Measurements from ENCODE around the gene ASMTL.
A peak's percentile ranks its signal among the peaks of the same experiment; 100 is the strongest.
"Not testable (repeated sequence)": the region's sequence is repeated elsewhere in the genome, so short reads cannot be mapped to it uniquely, and the experiment has no call there.

ASMTL gene

GRCh38 chrX:1452516-1453394 lies at the start of gene ASMTL:
Gene ASMTL (minus strand): TSS chrX:1452909. CDS start chrX:1452840, 69 bp downstream.
- DNase-seq: no peak

GRCh38 chrX:1502241-1502640 lies 49.5 kb upstream of the ASMTL start:
- DNase-seq: no peak

GRCh38 chrX:1500701-1501624 lies 48.3 kb upstream of the ASMTL start:
- DNase-seq: no peak

GRCh38 chrX:1496076-1496475 lies 43.4 kb upstream of the ASMTL start:
- no peak for DNase-seq

- DNase-seq: peak in 1 of 2 experiments; percentile 29
These were observed 41.3 kb upstream of the ASMTL start for GRCh38 chrX:1493877-1494510.

- no peak for DNase-seq
These were observed 40.7 kb upstream of the ASMTL start for GRCh38 chrX:1493412-1493811.

GRCh38 chrX:1492421-1493012 lies 39.8 kb upstream of the ASMTL start:
- DNase-seq: no peak

GRCh38 chrX:1491851-1492349 lies 39.2 kb upstream of the ASMTL start:
- no peak for DNase-seq

- DNase-seq: not testable (repeated sequence)
These were observed 38.5 kb upstream of the ASMTL start for GRCh38 chrX:1491248-1491647.

GRCh38 chrX:1490723-1491122 lies 38.0 kb upstream of the ASMTL start:
- DNase-seq: not testable (repeated sequence)

- DNase-seq: not testable (repeated sequence)
These were observed 36.6 kb upstream of the ASMTL start for GRCh38 chrX:1489354-1489753.

- no peak for DNase-seq
These were observed 36.0 kb upstream of the ASMTL start for GRCh38 chrX:1488745-1489144.

GRCh38 chrX:1488141-1488540 lies 35.4 kb upstream of the ASMTL start:
- no peak for DNase-seq

GRCh38 chrX:1487401-1487800 lies 34.7 kb upstream of the ASMTL start:
- DNase-seq: no peak

GRCh38 chrX:1486749-1487361 lies 34.1 kb upstream of the ASMTL start:
- DNase-seq: no peak

GRCh38 chrX:1486177-1486576 lies 33.5 kb upstream of the ASMTL start:
- DNase-seq: no peak

- no peak for DNase-seq
These were observed 32.3 kb upstream of the ASMTL start for GRCh38 chrX:1485033-1485432.

GRCh38 chrX:1484638-1485019 lies 31.9 kb upstream of the ASMTL start:
- DNase-seq: no peak

- DNase-seq: no peak
These were observed 31.3 kb upstream of the ASMTL start for GRCh38 chrX:1483843-1484637.

GRCh38 chrX:1482530-1482928 lies 29.8 kb upstream of the ASMTL start:
- not testable (repeated sequence) for DNase-seq
